ENCODE results near the gene MTA2. TPM values are rescaled to one million over a fixed set of nuclear protein-coding genes. Genes with fewer than 3 reads are reported as not detected.
"Not testable (repeated sequence)": the region's sequence is repeated elsewhere in the genome, so short reads cannot be mapped to it uniquely, and the experiment has no call there.

MTA2 gene
- 157 TPM for total RNA-seq (ENCODE audit: unreplicated experiment)
- long read RNA-seq, transcript MTA2-201 (18 exons, 3,058 nt) = major isoform, 5 of 10 reads
- long read RNA-seq, partial matches to known transcripts = 3 of 10 reads
- long read RNA-seq, other reads (novel, unspliced or antisense) = 0 of 10 reads

DNA sequence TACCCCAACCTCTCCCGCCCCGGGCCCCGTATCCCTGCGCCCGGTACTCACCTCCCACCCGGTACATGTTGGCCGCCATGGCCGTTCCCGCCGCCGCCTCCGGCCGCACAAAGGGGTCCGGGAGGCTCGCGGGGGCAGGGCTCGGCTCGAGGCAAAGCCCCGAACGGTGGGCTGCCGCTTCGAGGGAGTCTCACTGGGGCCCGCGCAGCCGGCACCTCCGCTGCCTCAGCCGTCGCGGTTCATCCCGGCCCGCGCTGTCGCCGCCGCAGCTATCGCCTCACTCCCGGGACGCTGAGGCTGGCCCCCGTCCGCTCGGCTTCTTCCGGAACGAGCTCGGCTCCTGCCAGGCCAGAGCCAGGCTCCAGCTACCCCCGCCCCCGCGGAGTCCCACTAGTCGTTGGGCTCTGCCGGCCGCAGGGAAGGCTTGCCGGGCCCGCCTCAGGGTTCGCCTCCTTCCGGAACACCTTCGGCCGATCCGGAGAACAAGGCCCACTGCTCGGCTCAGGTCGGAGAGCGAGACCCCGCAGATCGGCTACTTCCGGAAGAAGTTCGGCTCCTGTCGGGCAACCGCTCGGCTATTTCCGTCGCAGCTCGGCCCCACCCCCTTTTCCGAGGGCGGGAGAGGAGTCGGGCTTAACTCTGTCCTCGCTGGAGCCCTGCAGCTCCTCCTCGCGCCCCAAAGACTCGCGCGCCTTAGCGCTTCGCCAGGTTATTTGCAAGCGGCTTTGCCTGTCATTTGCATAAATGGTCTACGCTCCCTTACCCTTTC is at the start of gene MTA2:
TSS of gene MTA2 (minus strand) at position 494 of the 769 bp plus-strand sequence. CDS start at position 79, 415 bp downstream.
- no peaks in the 10 kb centered on the region for H3K9me3 Mint-ChIP-seq (ENCODE audit: unreplicated experiment)
- H3K27ac Mint-ChIP-seq (ENCODE audit: unreplicated experiment) = peak within 1 kb of the TSS; percentile 84
- TF ChIP-seq, protein P1, sequence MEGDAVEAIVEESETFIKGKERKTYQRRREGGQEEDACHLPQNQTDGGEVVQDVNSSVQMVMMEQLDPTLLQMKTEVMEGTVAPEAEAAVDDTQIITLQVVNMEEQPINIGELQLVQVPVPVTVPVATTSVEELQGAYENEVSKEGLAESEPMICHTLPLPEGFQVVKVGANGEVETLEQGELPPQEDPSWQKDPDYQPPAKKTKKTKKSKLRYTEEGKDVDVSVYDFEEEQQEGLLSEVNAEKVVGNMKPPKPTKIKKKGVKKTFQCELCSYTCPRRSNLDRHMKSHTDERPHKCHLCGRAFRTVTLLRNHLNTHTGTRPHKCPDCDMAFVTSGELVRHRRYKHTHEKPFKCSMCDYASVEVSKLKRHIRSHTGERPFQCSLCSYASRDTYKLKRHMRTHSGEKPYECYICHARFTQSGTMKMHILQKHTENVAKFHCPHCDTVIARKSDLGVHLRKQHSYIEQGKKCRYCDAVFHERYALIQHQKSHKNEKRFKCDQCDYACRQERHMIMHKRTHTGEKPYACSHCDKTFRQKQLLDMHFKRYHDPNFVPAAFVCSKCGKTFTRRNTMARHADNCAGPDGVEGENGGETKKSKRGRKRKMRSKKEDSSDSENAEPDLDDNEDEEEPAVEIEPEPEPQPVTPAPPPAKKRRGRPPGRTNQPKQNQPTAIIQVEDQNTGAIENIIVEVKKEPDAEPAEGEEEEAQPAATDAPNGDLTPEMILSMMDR (IDR thresholded peaks at IDR 0.05; ENCODE audit: unreplicated experiment) = no peak
- H3K4me1 Mint-ChIP-seq (ENCODE audit: unreplicated experiment) = peaks cover 47% of the 10 kb centered on the region
- H3K36me3 Mint-ChIP-seq (ENCODE audit: low read depth, unreplicated experiment) = peaks cover 60% of the 10 kb centered on the region
- peak within 1 kb of the TSS; percentile 97 for H3K4me3 Mint-ChIP-seq (ENCODE audit: unreplicated experiment)
- DNase-seq (ENCODE audit: low spot score) = peak; percentile 100
- H3K27me3 Mint-ChIP-seq (ENCODE audit: unreplicated experiment) = peaks cover 19% of the 10 kb centered on the region

- not testable (repeated sequence) for DNase-seq (ENCODE audit: low spot score); H3K9me3 Mint-ChIP-seq (ENCODE audit: unreplicated experiment); H3K4me3 Mint-ChIP-seq (ENCODE audit: unreplicated experiment); H3K27ac Mint-ChIP-seq (ENCODE audit: unreplicated experiment)
- H3K27me3 Mint-ChIP-seq (ENCODE audit: unreplicated experiment) = peaks cover 16% of the 10 kb centered on the region
- H3K36me3 Mint-ChIP-seq (ENCODE audit: low read depth, unreplicated experiment) = peaks cover 22% of the 10 kb centered on the region
- H3K4me1 Mint-ChIP-seq (ENCODE audit: unreplicated experiment) = peaks cover 16% of the 10 kb centered on the region
Measured at GRCh38 chr11:62650283-62650682, 48.6 kb upstream of the MTA2 start.

DNA sequence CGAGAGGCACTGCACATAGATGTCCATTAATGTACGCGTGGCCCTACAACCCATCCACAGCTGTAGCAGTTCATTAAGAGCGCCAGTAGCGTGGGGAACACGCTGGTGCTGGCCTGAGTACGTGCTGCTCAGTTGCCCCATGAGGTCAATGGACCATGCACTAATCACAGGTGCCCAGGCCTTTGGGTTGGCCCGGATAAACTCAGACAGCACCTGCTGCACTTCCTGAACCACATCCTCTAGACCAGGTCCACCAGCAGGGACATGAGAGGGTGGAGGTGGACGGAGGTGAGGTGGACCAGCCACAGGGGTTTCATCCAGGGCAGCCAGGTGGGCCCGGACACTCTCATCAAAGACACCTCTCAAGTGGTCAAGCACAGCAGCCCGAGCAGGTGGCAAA is 47.8 kb upstream of the MTA2 start:
- Mint-ChIP-seq H3K4me3 (ENCODE audit: unreplicated experiment) (no peak overlapping the region), H3K4me1 (ENCODE audit: unreplicated experiment) (peaks cover 22% of the 10 kb centered on the region), H3K27me3 (ENCODE audit: unreplicated experiment) (peaks cover 19% of the 10 kb centered on the region), H3K9me3 (ENCODE audit: unreplicated experiment) (no peaks in the 10 kb centered on the region), H3K27ac (ENCODE audit: unreplicated experiment) (no peak overlapping the region), H3K36me3 (ENCODE audit: low read depth, unreplicated experiment) (peaks cover 25% of the 10 kb centered on the region)
- TF ChIP-seq, protein P1 (IDR thresholded peaks at IDR 0.05; ENCODE audit: unreplicated experiment) = no peak
- DNase-seq (ENCODE audit: low spot score) = no peak

DNA sequence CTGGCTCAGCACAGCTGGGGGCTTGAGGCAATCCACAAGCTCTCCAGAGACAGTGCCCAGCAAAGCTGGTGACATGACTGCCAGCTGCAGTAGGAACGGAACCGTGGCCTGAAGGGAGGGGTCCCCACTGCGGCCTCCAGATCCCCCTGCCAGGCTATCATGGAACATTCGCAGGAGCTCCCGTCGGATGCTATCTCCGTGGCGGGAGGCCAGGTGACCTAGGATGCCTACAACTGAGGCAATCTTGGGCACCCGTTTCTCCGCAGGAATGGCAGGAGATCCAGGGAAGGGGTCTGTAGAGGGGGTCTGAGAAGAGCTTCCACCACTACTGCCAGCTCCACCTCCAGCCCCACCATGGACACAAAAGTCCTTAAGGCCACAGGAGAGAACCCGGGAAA is 47.3 kb upstream of the MTA2 start:
- H3K27ac Mint-ChIP-seq (ENCODE audit: unreplicated experiment) = no peak overlapping the region
- H3K9me3 Mint-ChIP-seq (ENCODE audit: unreplicated experiment) = no peaks in the 10 kb centered on the region
- H3K36me3 Mint-ChIP-seq (ENCODE audit: low read depth, unreplicated experiment) = peaks cover 28% of the 10 kb centered on the region
- H3K4me3 Mint-ChIP-seq (ENCODE audit: unreplicated experiment) = no peak overlapping the region
- peaks cover 14% of the 10 kb centered on the region for H3K27me3 Mint-ChIP-seq (ENCODE audit: unreplicated experiment)
- H3K4me1 Mint-ChIP-seq (ENCODE audit: unreplicated experiment) = peaks cover 22% of the 10 kb centered on the region
- no peak for DNase-seq (ENCODE audit: low spot score)
- TF ChIP-seq, protein P1 (IDR thresholded peaks at IDR 0.05; ENCODE audit: unreplicated experiment) = no peak

- H3K36me3 Mint-ChIP-seq (ENCODE audit: low read depth, unreplicated experiment) = peaks cover 28% of the 10 kb centered on the region
- H3K4me1 Mint-ChIP-seq (ENCODE audit: unreplicated experiment) = peaks cover 22% of the 10 kb centered on the region
- no peak overlapping the region for H3K27ac Mint-ChIP-seq (ENCODE audit: unreplicated experiment)
- DNase-seq (ENCODE audit: low spot score) = no peak
- TF ChIP-seq, protein P1 (IDR thresholded peaks at IDR 0.05; ENCODE audit: unreplicated experiment) = no peak
- H3K4me3 Mint-ChIP-seq (ENCODE audit: unreplicated experiment) = no peak overlapping the region
- H3K9me3 Mint-ChIP-seq (ENCODE audit: unreplicated experiment) = no peaks in the 10 kb centered on the region
- peaks cover 14% of the 10 kb centered on the region for H3K27me3 Mint-ChIP-seq (ENCODE audit: unreplicated experiment)
Measured at GRCh38 chr11:62648185-62648966, 46.7 kb upstream of the MTA2 start.

Measured in endothelial cell (in vitro differentiated cells).